ENCODE results near the gene KLHL26.

DNA sequence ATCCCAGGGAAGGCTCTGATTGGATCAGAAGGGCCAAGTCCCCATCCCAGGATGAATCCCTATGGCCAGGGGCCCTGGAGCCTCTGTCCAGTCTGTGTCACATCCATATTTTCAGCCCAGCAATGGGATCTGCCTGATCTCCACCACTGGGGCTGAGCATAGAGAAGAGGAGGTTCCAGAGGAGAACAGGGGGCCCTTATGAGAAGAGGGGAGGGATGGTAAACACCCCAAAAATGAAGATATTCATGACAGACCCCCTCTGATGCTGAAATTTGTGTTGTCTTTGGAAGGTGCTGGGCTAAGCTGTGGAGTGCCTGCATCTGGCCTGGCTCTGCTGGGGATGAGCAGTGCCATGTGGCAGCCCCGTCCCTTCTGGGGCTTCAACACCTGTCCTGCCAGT lies 14.5 kb downstream of the KLHL26 start:
- no peak for TF ChIP-seq CTCF (IDR thresholded peaks at IDR 0.05)
- no peak for TF ChIP-seq POLR2A (IDR thresholded peaks at IDR 0.05)
